Measurements from ENCODE around the gene DDI2.
A peak's percentile ranks its signal among the peaks of the same experiment; 100 is the strongest.
"Not testable (repeated sequence)": the region's sequence is repeated elsewhere in the genome, so short reads cannot be mapped to it uniquely, and the experiment has no call there.

The DDI2 gene

GRCh38 chr1:15680561-15681348 lies 63.5 kb downstream of the DDI2 start:
- no peak for DNase-seq

- no peak for DNase-seq
Measured at GRCh38 chr1:15681349-15682292, 64.4 kb downstream of the DDI2 start.

GRCh38 chr1:15682936-15683341 lies 65.7 kb downstream of the DDI2 start:
- no peak for DNase-seq

- DNase-seq = no peak
Measured at GRCh38 chr1:15683345-15684039, 66.2 kb downstream of the DDI2 start.

GRCh38 chr1:15684042-15684461 lies 66.8 kb downstream of the DDI2 start, which contains the start of gene PLEKHM2:
PLEKHM2 (plus strand) TSS chr1:15684320; CDS start chr1:15684559, 239 bp downstream.
- peak; percentile 62 for DNase-seq

- DNase-seq = peak; percentile 53
Measured at GRCh38 chr1:15684468-15685291, 67.4 kb downstream of the DDI2 start.

GRCh38 chr1:15685820-15686219 lies 68.6 kb downstream of the DDI2 start:
- no peak for DNase-seq

- DNase-seq = no peak
Measured at GRCh38 chr1:15687446-15687845, 70.2 kb downstream of the DDI2 start.

- DNase-seq = no peak
Measured at GRCh38 chr1:15690317-15690716, 73.1 kb downstream of the DDI2 start.

- peak; percentile 46 for DNase-seq
Measured at GRCh38 chr1:15691434-15692032, 74.3 kb downstream of the DDI2 start.

- no peak for DNase-seq
Measured at GRCh38 chr1:15692121-15692682, 74.9 kb downstream of the DDI2 start.

- peak; percentile 64 for DNase-seq
Measured at GRCh38 chr1:15693371-15693770, 76.1 kb downstream of the DDI2 start.

GRCh38 chr1:15696956-15697521 lies 79.8 kb downstream of the DDI2 start:
- no peak for DNase-seq

GRCh38 chr1:15698201-15698600 lies 80.9 kb downstream of the DDI2 start:
- DNase-seq = no peak

- DNase-seq = not testable (repeated sequence)
Measured at GRCh38 chr1:15699321-15699720, 82.1 kb downstream of the DDI2 start.

- DNase-seq = no peak
Measured at GRCh38 chr1:15700508-15700907, 83.2 kb downstream of the DDI2 start.

- no peak for DNase-seq
Measured at GRCh38 chr1:15701784-15702183, 84.5 kb downstream of the DDI2 start.

- DNase-seq = peak; percentile 67
Measured at GRCh38 chr1:15702722-15703550, 85.7 kb downstream of the DDI2 start.

GRCh38 chr1:15703562-15703961 lies 86.3 kb downstream of the DDI2 start:
- DNase-seq = no peak
